Spleen (tissue), 7 donors: ENCODE data around the gene USP53.

Experiments
- CTCF ChIP-seq, 11 experiments: fragments of 200-600 bp in 7 of 11; fragments of 450-650 bp in 4 of 11; sonication (generic) in 4 of 11; IDR thresholded peaks in 8 of 11; conservative IDR thresholded peaks in 3 of 11; 1 replicate in 7 of 11; 2 replicates in 4 of 11; pipeline versions ENCODE4 v1.4.0 to v1.8.0; 2016 to 2021; ENCODE audit warnings: antibody characterized with exemption in 11 of 11, inconsistent platforms in 4 of 11, mild to moderate bottlenecking in 1 of 11
- POLR2AphosphoS5 ChIP-seq, 3 donors: sonication (generic); formaldehyde crosslinking; IDR thresholded peaks; one replicate each; pipeline ENCODE4 v1.5.1; 2017; ENCODE audit warnings: antibody characterized with exemption in 3 of 3
- donor health status: DM: no; HTN: no; CAD: no; lungs with moderate emphysema.
- donor health status: DM: no; HTN: no; CAD: no.
- donor health status: DM: no; HTN: no; CAD: no.

GRCh38 chr4:119209077-119209476, 3.4 kb upstream of the USP53 start:
- TF ChIP-seq CTCF (IDR thresholded peaks at IDR 0.05 in 8 of 11, conservative IDR thresholded peaks at IDR 0.05 in 3 of 11) (no peak), POLR2AphosphoS5 (IDR thresholded peaks at IDR 0.05) (no peak)
